ENCODE data around the gene EFNA5. TPM values are rescaled to one million over a fixed set of nuclear protein-coding genes. Genes with fewer than 3 reads are reported as not detected.

Gene EFNA5
- total RNA-seq, 1 donor from 2014 or later, result 2.2 TPM

- H3K27ac ChIP-seq, result peak overlapping the region in 1 of 2 donors; percentile 4
These were observed 238.7 kb downstream of the EFNA5 start for GRCh38 chr5:107431998-107432397.

GRCh38 chr5:107431536-107431935 lies 239.2 kb downstream of the EFNA5 start:
- H3K36me3 ChIP-seq, result no peaks in the 10 kb centered on the region
- H3K4me1 ChIP-seq, result peaks cover 0 to 8% of the 10 kb centered on the region in 2 donors
- no peak overlapping the region for H3K4me3 ChIP-seq
- no peaks in the 10 kb centered on the region for H3K27me3 ChIP-seq
- H3K27ac ChIP-seq, result peak overlapping the region in 1 of 2 donors; percentile 4
- H3K9me3 ChIP-seq, result no peaks in the 10 kb centered on the region
- no peak for DNase-seq (ENCODE audit: low spot score in 2 of 2)
- TF ChIP-seq CTCF (IDR thresholded peaks at IDR 0.05), result no peak
- intact Hi-C loops (cut with DNase I), result no loop called here

More at GRCh38 chr5:107431998-107432397, 238.7 kb downstream of the EFNA5 start:
- H3K27me3 ChIP-seq, result no peaks in the 10 kb centered on the region
- H3K4me3 ChIP-seq, result no peak overlapping the region
- intact Hi-C loops (cut with DNase I), result no loop called here
- no peak for DNase-seq (ENCODE audit: low spot score in 2 of 2)
- H3K9me3 ChIP-seq, result no peaks in the 10 kb centered on the region
- no peaks in the 10 kb centered on the region for H3K36me3 ChIP-seq
- peaks cover 0 to 9% of the 10 kb centered on the region in 2 donors for H3K4me1 ChIP-seq
- no peak for TF ChIP-seq CTCF (IDR thresholded peaks at IDR 0.05)

GRCh38 chr5:107430071-107430625 lies 240.6 kb downstream of the EFNA5 start:
- peak overlapping the region in 1 of 2 donors; percentile 44 for H3K4me3 ChIP-seq
- H3K9me3 ChIP-seq, result no peaks in the 10 kb centered on the region
- H3K4me1 ChIP-seq, result peaks cover 2 to 15% of the 10 kb centered on the region in 2 donors
- no peaks in the 10 kb centered on the region for H3K27me3 ChIP-seq
- H3K36me3 ChIP-seq, result no peaks in the 10 kb centered on the region
- DNase-seq (ENCODE audit: low spot score in 2 of 2), result no peak
- intact Hi-C loops (cut with DNase I), result no loop called here
- TF ChIP-seq CTCF (IDR thresholded peaks at IDR 0.05), result no peak
- H3K27ac ChIP-seq, result no peak overlapping the region

GRCh38 chr5:107428303-107428813 lies 242.4 kb downstream of the EFNA5 start:
- no peak for TF ChIP-seq CTCF (IDR thresholded peaks at IDR 0.05)
- Histone ChIP-seq H3K27ac (peak overlapping the region in 1 of 2 donors; percentile 8), H3K9me3 (no peaks in the 10 kb centered on the region)

GRCh38 chr5:107426872-107427271 lies 243.9 kb downstream of the EFNA5 start:
- peaks cover 2 to 32% of the 10 kb centered on the region in 2 donors for H3K4me1 ChIP-seq
- H3K27ac ChIP-seq, result peak overlapping the region in 1 of 2 donors; percentile 13

More at GRCh38 chr5:107428303-107428813, 242.4 kb downstream of the EFNA5 start:
- Histone ChIP-seq H3K4me3 (no peak overlapping the region), H3K36me3 (no peaks in the 10 kb centered on the region), H3K27me3 (no peaks in the 10 kb centered on the region), H3K4me1 (peaks cover 2 to 32% of the 10 kb centered on the region in 2 donors)
- no peak for DNase-seq (ENCODE audit: low spot score in 2 of 2)
- intact Hi-C loops (cut with DNase I), result loop anchor here (5.0 kb wide), 2 partner anchors 144 to 244 kb away; partner anchors contain the start of gene EFNA5

More at GRCh38 chr5:107426872-107427271, 243.9 kb downstream of the EFNA5 start:
- no peak for DNase-seq (ENCODE audit: low spot score in 2 of 2)
- no peaks in the 10 kb centered on the region for H3K27me3 ChIP-seq
- TF ChIP-seq CTCF (IDR thresholded peaks at IDR 0.05), result no peak
- H3K36me3 ChIP-seq, result no peaks in the 10 kb centered on the region
- H3K4me3 ChIP-seq, result no peak overlapping the region
- intact Hi-C loops (cut with DNase I), result loop anchor here (5.0 kb wide), 2 partner anchors 145 to 245 kb away; partner anchors contain the start of gene EFNA5
- no peaks in the 10 kb centered on the region for H3K9me3 ChIP-seq
